GM18870 (cell line): ENCODE results near the gene HSPA2.
"Not testable (repeated sequence)": the region's sequence is repeated elsewhere in the genome, so short reads cannot be mapped to it uniquely, and the experiment has no call there.

Experiments
- ATAC-seq: cut with Tn5 transposase; IDR thresholded peaks from one replicate; pipeline ENCODE4 v1.9.1; 2021; ENCODE audit warnings: moderate library complexity; ENCODE audit not compliant: unreplicated experiment

HSPA2 gene

GRCh38 chr14:64558216-64558615 is 17.7 kb downstream of the HSPA2 start:
- not testable (repeated sequence) for ATAC-seq

- no peak for ATAC-seq
Observed at GRCh38 chr14:64561631-64562030, 21.1 kb downstream of the HSPA2 start.

GRCh38 chr14:64562436-64562835 is 21.9 kb downstream of the HSPA2 start:
- no peak for ATAC-seq

GRCh38 chr14:64563696-64564095 is 23.2 kb downstream of the HSPA2 start:
- no peak for ATAC-seq

DNA sequence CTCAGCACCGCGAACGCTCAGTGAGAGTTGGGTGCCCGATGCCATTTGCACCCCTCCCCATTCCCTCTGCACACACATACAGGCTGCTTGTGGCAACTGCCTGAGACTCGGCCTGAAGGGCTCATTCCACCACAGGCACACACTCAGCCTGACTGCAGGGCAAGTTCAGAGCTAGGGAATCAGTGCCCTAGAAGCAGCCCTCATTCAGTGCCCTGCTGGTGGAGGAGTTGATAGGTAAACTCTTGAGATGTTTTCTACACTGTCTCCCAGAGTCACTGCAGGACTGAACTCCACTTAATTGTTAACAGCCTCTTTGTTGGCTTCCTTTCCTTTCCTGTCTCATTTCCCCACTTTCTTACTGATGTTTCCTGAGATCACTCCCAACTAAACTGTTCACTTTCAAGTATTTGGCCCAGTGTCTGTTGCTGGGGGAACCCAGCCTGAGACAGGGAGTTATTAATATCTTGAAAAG is 26.1 kb downstream of the HSPA2 start:
- no peak for ATAC-seq

DNA sequence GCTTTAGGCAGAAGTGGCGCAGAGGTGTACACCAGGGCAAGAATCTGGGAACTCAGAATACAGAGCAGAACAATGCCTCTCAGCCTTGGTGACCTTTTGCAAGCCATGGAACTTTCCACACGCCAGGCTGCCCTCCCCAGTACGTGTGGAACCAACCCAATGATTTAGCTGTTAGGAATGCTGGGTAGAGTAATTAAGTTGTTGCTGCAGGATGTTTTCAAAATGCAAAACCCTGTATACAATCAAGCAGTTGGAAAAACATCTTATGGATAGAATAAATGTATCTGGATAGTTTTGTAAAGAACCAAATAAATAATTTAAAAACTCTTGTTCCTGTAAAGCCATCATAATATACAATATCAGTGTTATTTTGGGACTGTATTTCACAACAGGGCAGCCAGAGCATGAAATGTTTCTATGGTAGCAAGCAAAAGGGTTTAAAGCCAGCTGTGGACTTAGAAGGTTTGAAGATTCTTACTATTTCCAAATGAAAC is 28.6 kb downstream of the HSPA2 start:
- ATAC-seq: no peak

- not testable (repeated sequence) for ATAC-seq
Observed at GRCh38 chr14:64569646-64570045, 29.1 kb downstream of the HSPA2 start.

- ATAC-seq: no peak
Observed at GRCh38 chr14:64572386-64573104, 32.0 kb downstream of the HSPA2 start.

GRCh38 chr14:64573109-64573508 is 32.6 kb downstream of the HSPA2 start:
- ATAC-seq: no peak

GRCh38 chr14:64574371-64575107 is 34.0 kb downstream of the HSPA2 start:
- no peak for ATAC-seq

- no peak for ATAC-seq
Observed at GRCh38 chr14:64577211-64577610, 36.7 kb downstream of the HSPA2 start.

DNA sequence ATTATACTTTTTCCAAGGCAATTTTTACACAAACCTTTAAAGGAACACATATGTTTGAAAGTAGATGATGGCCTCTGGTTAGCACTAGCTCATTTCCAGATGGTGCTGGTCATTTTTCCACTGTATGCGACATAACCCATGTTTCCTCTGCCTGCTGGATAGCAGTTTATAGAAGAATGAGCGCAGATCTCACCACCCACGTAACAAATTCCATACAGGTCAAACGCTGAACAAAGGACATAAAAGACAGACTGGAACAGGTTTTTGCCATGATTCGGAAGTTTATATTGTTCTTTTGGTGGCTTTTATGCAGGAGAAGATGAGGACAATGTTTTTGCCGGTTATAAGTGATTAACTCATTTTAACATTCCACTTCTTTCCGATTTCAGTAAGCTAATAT is 39.9 kb downstream of the HSPA2 start:
- ATAC-seq: no peak

DNA sequence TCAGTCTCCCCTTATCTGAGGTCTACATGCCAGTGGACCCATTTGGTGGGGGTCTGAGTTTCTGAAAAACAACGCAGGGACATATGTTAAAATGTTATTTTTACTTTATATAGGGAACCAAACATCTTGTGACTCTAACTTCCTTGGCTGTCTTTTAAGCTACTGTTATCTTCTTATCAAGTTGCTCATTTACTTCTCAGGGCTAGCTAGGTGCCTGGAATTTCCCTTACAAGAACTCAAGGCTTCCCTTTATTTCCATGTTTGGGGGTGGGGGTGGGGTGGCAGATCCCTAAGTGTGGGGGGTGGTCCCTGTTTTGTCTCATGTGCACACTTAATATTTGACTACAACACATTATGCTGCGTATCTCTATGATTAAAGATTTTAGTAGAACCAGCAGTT is 40.8 kb downstream of the HSPA2 start:
- ATAC-seq: no peak

- ATAC-seq: no peak
Observed at GRCh38 chr14:64581817-64582216, 41.3 kb downstream of the HSPA2 start.

DNA sequence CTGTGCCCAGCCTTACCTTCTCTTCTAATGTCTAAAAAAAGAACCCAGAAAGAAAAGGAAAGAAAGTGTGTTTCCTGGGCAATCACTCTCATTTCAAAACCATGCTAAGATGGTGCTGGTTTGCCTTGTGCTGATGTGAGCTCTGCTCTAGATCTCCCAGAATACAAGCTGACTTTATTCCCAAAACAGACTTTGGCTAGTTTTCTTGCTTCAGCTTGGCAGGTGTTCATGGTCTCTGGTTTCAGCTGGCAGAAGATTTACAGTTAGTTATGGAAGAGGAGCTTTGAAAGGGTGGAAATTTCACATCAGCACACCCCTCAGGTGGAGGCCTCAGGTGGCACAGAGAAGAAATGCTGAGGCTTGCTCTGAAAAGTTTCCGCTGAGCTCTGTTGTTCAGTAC is 43.6 kb downstream of the HSPA2 start:
- ATAC-seq: no peak

GRCh38 chr14:64591809-64592208 is 51.3 kb downstream of the HSPA2 start:
- no peak for ATAC-seq
